IPS-15b (cell line): ENCODE results near the gene PDE7B.

ENCODE experiments used
- H3K27me3 ChIP-seq: one replicate; pipeline ENCODE4 v1.6.1; 2013; ENCODE audit warnings: low read length; ENCODE audit not compliant: control insufficient read depth, insufficient read depth
- H3K36me3 ChIP-seq: one replicate; pipeline ENCODE4 v1.6.1; 2013; ENCODE audit warnings: low read length; ENCODE audit not compliant: control insufficient read depth, insufficient read depth
- H3K4me1 ChIP-seq: one replicate; pipeline ENCODE4 v1.6.1; 2013; ENCODE audit warnings: mild to moderate bottlenecking, low read length; ENCODE audit not compliant: control insufficient read depth, insufficient read depth
- H3K4me3 ChIP-seq: one replicate; pipeline ENCODE4 v1.5.1; 2013; ENCODE audit warnings: low read depth, low read length
- H3K9ac ChIP-seq: one replicate; pipeline ENCODE4 v1.6.1; 2013; ENCODE audit warnings: low read depth, mild to moderate bottlenecking, low read length
- H3K9me3 ChIP-seq: one replicate; pipeline ENCODE4 v1.6.1; 2013; ENCODE audit warnings: mild to moderate bottlenecking, low read length; ENCODE audit not compliant: control insufficient read depth, insufficient read depth

Gene PDE7B

DNA sequence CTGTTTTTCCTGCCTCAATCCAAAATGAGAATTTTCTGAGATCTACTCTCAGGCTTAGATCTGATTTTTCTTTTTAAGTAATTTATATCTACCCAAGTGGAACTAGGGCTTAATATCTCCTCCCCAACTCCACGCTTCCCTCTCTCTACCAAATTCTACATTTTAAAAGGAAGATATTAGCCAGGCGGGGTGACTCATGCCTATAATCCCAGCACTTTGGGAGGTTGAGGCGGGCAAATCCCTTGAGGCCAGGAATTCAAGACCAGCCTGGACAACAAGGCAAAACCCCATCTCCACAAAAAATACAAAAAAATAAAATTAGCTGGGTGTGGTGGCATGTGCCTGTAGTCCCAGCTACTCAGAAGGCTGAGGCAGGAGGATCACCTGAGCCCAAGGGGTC is 337.6 kb downstream of the PDE7B start:
- H3K9ac ChIP-seq, result no peak overlapping the region

DNA sequence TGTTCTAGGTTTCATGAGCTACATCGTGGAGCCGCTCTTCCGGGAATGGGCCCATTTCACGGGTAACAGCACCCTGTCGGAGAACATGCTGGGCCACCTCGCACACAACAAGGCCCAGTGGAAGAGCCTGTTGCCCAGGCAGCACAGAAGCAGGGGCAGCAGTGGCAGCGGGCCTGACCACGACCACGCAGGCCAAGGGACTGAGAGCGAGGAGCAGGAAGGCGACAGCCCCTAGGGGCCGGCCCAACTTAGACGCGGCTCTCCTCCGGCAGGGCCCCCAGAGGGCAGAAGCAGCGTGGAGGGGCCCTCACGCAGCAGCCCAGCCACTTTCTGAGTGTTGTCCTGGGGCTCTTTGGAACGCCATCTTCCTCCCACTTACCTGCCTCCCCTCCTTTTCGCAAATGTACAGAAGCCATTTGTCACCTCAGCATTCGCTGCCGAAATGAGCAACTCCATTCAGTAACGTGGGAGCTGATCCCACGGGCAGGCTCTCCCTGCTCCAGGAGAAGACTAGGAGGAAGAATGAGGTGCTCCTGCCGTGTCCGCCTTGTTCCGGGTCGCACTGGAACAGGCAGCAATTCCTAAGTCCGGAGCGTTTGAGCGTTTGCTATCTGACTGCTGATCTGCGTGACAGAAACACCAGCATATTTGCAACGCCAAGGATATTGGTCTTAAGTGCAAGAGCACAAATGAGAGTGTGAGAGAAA is 340.3 kb downstream of the PDE7B start:
- H3K9me3 ChIP-seq, result no peaks in the 10 kb centered on the region
- no peak overlapping the region for H3K4me3 ChIP-seq
- no peak overlapping the region for H3K9ac ChIP-seq
- H3K36me3 ChIP-seq, result no peaks in the 10 kb centered on the region
- H3K4me1 ChIP-seq, result no peaks in the 10 kb centered on the region
- no peaks in the 10 kb centered on the region for H3K27me3 ChIP-seq

More for the DNA sequence above, 337.6 kb downstream of the PDE7B start:
- H3K36me3 ChIP-seq, result no peaks in the 10 kb centered on the region
- H3K27me3 ChIP-seq, result no peaks in the 10 kb centered on the region
- no peak overlapping the region for H3K4me3 ChIP-seq
- no peaks in the 10 kb centered on the region for H3K9me3 ChIP-seq
- no peaks in the 10 kb centered on the region for H3K4me1 ChIP-seq

DNA sequence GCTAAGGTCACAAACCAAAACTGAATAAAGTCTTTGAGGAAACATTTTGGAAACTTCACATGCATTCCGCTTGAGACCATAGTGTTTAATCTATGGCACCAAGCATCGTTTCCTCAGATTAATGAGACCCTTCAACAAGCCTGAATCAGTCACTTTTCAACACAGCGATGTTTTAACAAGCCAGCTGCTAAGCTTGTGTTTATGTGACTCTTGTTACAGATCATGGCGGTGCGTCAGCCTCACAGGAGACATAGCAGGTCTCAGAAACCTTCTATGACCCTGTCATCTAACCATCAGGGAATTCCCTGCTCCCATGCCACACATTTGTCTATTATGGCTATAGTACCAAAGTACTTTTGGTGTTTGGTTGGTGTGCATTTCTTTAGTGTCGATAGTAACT is 341.4 kb downstream of the PDE7B start:
- H3K4me1 ChIP-seq, result no peaks in the 10 kb centered on the region
- H3K9me3 ChIP-seq, result no peaks in the 10 kb centered on the region

GRCh38 chr6:136201732-136202131 is 350.2 kb downstream of the PDE7B start:
- no peaks in the 10 kb centered on the region for H3K36me3 ChIP-seq
- no peak overlapping the region for H3K4me3 ChIP-seq
- H3K9me3 ChIP-seq, result no peaks in the 10 kb centered on the region
- H3K4me1 ChIP-seq, result no peaks in the 10 kb centered on the region
- H3K9ac ChIP-seq, result no peak overlapping the region
- H3K27me3 ChIP-seq, result no peaks in the 10 kb centered on the region

More for the DNA sequence above, 341.4 kb downstream of the PDE7B start:
- Histone ChIP-seq H3K27me3 (no peaks in the 10 kb centered on the region), H3K9ac (no peak overlapping the region), H3K4me3 (no peak overlapping the region), H3K36me3 (no peaks in the 10 kb centered on the region)

DNA sequence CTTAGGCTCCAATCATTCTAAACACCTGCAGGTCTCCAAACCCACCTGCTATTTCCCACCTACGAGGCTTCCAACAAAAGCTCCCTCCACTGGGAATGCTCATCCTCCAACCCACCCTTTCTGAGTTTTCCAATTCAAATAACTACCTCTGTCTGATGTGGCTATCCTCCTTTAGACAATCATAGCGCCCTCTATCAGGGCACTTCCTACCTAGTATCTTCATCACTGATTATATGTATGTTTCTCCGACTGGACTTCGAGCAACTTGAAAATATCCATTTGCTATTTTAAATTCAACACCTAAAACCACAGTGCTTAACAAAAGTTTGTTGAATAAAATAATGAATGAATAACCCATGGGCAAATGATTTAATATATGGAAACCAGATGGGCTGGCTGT is 357.3 kb downstream of the PDE7B start:
- no peaks in the 10 kb centered on the region for H3K9me3 ChIP-seq
- H3K36me3 ChIP-seq, result no peaks in the 10 kb centered on the region
- H3K27me3 ChIP-seq, result no peaks in the 10 kb centered on the region
- no peak overlapping the region for H3K9ac ChIP-seq
- no peak overlapping the region for H3K4me3 ChIP-seq
- H3K4me1 ChIP-seq, result no peaks in the 10 kb centered on the region

DNA sequence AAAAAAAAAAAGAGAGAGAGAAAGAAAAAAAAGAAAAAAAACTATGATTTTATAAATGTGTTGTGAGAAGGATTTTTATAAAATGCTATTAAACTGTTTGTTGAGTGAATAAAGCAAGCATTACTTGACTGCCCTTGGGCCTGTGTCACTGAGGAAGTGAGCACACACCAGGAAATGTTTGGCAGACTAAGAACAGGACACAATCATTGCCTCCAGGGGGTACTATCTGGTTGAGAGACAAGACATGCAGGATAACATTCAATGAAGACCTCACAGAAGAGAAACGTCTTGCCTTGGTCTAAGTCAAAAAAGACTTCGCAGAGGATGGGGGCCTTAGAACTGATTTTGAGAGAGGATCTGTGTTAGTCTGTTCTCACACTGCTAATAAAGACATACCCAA is 358.0 kb downstream of the PDE7B start:
- Histone ChIP-seq H3K4me1 (no peaks in the 10 kb centered on the region), H3K4me3 (no peak overlapping the region), H3K36me3 (no peaks in the 10 kb centered on the region), H3K9ac (no peak overlapping the region), H3K27me3 (no peaks in the 10 kb centered on the region), H3K9me3 (no peaks in the 10 kb centered on the region)

- no peaks in the 10 kb centered on the region for H3K4me1 ChIP-seq
These were observed 359.1 kb downstream of the PDE7B start for GRCh38 chr6:136210398-136211165.

DNA sequence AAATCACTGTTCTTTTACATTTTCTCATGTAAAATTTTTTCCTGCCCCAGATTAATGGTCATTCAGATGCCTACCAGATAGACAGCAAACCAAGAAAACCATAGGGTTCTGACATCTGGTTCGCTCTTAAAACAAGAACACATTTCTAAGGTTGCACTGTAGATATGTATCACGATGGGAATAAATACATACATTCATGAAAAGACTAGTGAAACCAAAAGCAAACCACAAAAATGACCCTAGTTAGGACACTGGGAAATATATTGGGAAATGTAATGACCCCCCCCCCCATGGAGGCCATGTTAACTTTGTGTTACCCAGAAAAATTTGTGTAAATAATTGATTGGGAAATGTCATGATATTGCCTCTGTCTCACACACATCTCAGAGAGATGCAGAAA is 361.1 kb downstream of the PDE7B start:
- Histone ChIP-seq H3K9ac (no peak overlapping the region), H3K9me3 (no peaks in the 10 kb centered on the region), H3K36me3 (no peaks in the 10 kb centered on the region), H3K4me1 (no peaks in the 10 kb centered on the region), H3K27me3 (no peaks in the 10 kb centered on the region), H3K4me3 (no peak overlapping the region)

More at GRCh38 chr6:136210398-136211165, 359.1 kb downstream of the PDE7B start:
- no peaks in the 10 kb centered on the region for H3K9me3 ChIP-seq
- no peak overlapping the region for H3K4me3 ChIP-seq
- H3K9ac ChIP-seq, result no peak overlapping the region
- H3K36me3 ChIP-seq, result no peaks in the 10 kb centered on the region
- H3K27me3 ChIP-seq, result no peaks in the 10 kb centered on the region

DNA sequence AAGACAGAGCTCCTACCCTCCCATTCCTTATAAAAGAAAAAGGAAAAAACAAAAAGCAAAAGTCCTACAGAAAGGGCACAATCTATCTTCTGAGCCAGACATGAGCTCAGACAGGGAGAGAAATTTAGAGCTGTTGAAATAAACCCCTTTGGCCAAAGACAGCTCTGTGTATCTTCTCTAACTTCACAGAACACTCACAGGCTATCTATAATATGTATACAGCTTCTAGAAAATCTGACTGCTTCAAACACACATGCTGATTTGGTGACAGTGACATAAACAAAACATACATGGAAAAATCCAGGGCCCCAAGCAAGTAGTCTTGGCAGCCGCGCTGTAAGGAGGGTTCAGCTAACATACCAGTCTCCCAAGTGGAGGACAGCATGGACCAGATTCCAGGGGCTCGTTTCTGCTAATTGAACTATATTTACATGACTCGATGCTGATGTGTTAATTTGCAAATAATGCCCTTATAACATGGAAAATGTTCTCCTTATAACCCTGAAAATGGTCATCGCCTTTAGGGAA is 361.6 kb downstream of the PDE7B start:
- H3K9ac ChIP-seq, result no peak overlapping the region
- no peaks in the 10 kb centered on the region for H3K36me3 ChIP-seq
- no peaks in the 10 kb centered on the region for H3K27me3 ChIP-seq
- no peak overlapping the region for H3K4me3 ChIP-seq
- no peaks in the 10 kb centered on the region for H3K4me1 ChIP-seq
- no peaks in the 10 kb centered on the region for H3K9me3 ChIP-seq

- H3K9ac ChIP-seq, result no peak overlapping the region
- H3K9me3 ChIP-seq, result no peaks in the 10 kb centered on the region
These were observed 362.4 kb downstream of the PDE7B start for GRCh38 chr6:136213853-136214252.

GRCh38 chr6:136216503-136217401 is 365.3 kb downstream of the PDE7B start:
- no peaks in the 10 kb centered on the region for H3K9me3 ChIP-seq
- H3K9ac ChIP-seq, result no peak overlapping the region
- H3K36me3 ChIP-seq, result no peaks in the 10 kb centered on the region
- H3K27me3 ChIP-seq, result no peaks in the 10 kb centered on the region
- no peaks in the 10 kb centered on the region for H3K4me1 ChIP-seq
- no peak overlapping the region for H3K4me3 ChIP-seq

More at GRCh38 chr6:136213853-136214252, 362.4 kb downstream of the PDE7B start:
- Histone ChIP-seq H3K27me3 (no peaks in the 10 kb centered on the region), H3K4me1 (no peaks in the 10 kb centered on the region), H3K36me3 (no peaks in the 10 kb centered on the region), H3K4me3 (no peak overlapping the region)
